Thyroid gland (tissue), 4 donors: ENCODE measurements around the gene PROC.

Experiments
- POLR2A ChIP-seq, 2 donors: fragments of 450-650 bp; IDR thresholded peaks; one replicate each; pipeline ENCODE4 v1.6.1; 2017; ENCODE audit warnings: antibody characterized with exemption in 2 of 2, mild to moderate bottlenecking in 2 of 2, moderate library complexity in 1 of 2
- TF ChIP-seq, protein P1 (sequence below), 6 experiments: fragments of 200-600 bp in 3 of 6; fragments of 450-650 bp in 3 of 6; sonication (generic) in 3 of 6; IDR thresholded peaks; one replicate each; pipeline ENCODE4 v1.5.1; 2016 to 2019; ENCODE audit warnings: antibody characterized with exemption in 6 of 6, mild to moderate bottlenecking in 2 of 6, inconsistent platforms in 1 of 6, moderate library complexity in 1 of 6

DNA sequence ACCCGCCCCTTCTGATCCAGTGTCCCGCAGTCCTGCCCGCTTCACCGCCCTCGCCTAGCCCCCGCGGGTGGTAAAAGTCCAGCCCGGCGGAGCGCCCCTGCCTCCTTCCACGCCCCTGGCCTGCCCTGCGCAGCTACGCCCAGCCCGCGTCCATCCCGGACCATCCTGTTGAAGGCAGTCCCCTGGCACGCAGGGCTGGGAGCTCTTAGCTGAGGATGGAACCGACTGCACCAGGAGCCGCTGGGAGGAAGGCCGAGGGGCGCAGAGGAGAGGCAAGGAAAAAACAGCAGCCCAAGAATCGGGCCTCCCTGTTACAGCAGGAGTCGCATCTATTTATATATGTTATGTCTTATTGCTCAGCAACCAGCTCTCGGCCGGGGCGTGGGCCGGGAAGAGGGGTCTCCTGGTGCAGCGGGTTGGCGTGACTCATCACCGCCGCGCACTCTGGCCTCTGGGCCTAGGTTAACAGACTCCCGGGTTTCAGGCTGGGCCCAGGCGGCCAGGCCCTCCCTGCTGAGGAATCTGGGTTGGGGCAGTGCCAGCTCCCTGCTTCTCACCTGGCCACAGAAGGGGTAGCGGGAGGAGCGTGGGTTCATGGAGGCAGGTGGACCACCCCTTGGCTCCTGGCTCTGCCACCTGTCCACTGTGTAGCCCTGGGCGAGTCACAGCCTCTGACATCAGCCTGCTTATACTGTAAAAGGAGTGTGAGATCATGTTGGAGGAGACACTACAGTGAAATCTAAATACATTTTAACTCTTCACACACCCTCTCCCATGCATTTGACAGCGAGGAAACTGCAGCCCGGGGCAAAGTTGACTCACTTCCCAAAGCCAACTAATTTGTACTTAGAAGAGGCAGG, 17.1 kb upstream of the PROC start:
- TF ChIP-seq POLR2A (IDR thresholded peaks at IDR 0.05) = no peak
- TF ChIP-seq, protein P1, sequence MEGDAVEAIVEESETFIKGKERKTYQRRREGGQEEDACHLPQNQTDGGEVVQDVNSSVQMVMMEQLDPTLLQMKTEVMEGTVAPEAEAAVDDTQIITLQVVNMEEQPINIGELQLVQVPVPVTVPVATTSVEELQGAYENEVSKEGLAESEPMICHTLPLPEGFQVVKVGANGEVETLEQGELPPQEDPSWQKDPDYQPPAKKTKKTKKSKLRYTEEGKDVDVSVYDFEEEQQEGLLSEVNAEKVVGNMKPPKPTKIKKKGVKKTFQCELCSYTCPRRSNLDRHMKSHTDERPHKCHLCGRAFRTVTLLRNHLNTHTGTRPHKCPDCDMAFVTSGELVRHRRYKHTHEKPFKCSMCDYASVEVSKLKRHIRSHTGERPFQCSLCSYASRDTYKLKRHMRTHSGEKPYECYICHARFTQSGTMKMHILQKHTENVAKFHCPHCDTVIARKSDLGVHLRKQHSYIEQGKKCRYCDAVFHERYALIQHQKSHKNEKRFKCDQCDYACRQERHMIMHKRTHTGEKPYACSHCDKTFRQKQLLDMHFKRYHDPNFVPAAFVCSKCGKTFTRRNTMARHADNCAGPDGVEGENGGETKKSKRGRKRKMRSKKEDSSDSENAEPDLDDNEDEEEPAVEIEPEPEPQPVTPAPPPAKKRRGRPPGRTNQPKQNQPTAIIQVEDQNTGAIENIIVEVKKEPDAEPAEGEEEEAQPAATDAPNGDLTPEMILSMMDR (IDR thresholded peaks at IDR 0.05) = no peak
